Transverse colon (tissue), 4 donors: ENCODE measurements around the gene TP53BP1.

Experiments
- CTCF ChIP-seq, 5 experiments: fragments of 200-600 bp in 3 of 5; fragments of 450-650 bp in 2 of 5; sonication (generic) in 3 of 5; IDR thresholded peaks; 1 replicate in 2 of 5; 2 replicates in 3 of 5; pipeline ENCODE4 v1.5.1; 2016 to 2017; ENCODE audit warnings: antibody characterized with exemption in 5 of 5, inconsistent platforms in 3 of 5, mild to moderate bottlenecking in 2 of 5, moderate library complexity in 1 of 5
- EP300 ChIP-seq: sonication (generic); formaldehyde crosslinking; IDR thresholded peaks from one replicate; pipeline ENCODE4 v1.6.1; 2017; ENCODE audit warnings: antibody characterized with exemption, low read depth
- POLR2A ChIP-seq: fragments of 450-650 bp; IDR thresholded peaks from one replicate; pipeline ENCODE4 v1.6.1; 2016; ENCODE audit warnings: antibody characterized with exemption, mild to moderate bottlenecking, moderate library complexity
- POLR2AphosphoS5 ChIP-seq, 3 donors: sonication (generic); formaldehyde crosslinking; IDR thresholded peaks; one replicate each; pipeline ENCODE4 v1.6.1; 2016; ENCODE audit warnings: antibody characterized with exemption in 3 of 3

DNA sequence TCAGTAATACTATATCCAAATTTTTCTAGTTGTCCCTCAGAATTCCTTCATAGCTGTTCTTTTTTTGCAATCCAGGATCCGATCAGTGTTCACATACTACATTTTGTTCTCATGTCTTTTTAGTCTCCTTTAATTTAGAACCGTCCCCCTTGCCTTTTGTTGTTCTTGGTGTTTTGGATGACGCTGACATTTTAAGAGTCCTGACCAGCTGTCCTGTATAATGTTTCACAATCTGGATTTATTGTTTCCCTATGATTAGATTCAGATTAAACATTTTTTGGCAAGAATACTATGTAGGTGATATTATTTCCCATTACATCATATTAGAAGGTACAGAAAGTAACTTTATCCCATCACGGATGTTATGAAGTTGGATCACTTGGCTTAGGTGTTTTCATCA lies 110.6 kb downstream of the TP53BP1 start:
- TF ChIP-seq CTCF (IDR thresholded peaks at IDR 0.05) (no peak), POLR2AphosphoS5 (IDR thresholded peaks at IDR 0.05) (no peak), EP300 (no peak), POLR2A (no peak)
